Measurements from ENCODE around the gene MYOCD.

Gene MYOCD

DNA sequence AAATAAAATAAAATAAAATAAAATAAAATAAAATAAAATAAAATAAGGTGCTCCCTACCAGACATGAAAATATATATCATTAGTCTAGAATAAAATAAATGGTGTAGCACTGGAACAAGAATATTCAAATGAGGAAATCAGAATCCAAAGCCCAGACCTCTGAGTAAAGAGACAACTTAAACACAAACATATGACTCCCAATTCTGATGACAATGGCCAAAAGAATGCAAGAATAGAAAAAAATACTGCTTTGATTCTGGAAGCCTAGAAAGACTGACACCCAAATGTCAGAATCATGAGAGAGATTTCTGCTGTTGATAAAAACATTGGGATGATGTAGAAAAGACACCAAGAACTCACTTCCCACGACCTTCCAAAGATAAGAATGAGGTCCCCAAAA lies 27.9 kb downstream of the MYOCD start:
- no peak overlapping the region for H3K4me3 ChIP-seq (ENCODE audit: low read depth, low read length)
- TF ChIP-seq, protein P1, sequence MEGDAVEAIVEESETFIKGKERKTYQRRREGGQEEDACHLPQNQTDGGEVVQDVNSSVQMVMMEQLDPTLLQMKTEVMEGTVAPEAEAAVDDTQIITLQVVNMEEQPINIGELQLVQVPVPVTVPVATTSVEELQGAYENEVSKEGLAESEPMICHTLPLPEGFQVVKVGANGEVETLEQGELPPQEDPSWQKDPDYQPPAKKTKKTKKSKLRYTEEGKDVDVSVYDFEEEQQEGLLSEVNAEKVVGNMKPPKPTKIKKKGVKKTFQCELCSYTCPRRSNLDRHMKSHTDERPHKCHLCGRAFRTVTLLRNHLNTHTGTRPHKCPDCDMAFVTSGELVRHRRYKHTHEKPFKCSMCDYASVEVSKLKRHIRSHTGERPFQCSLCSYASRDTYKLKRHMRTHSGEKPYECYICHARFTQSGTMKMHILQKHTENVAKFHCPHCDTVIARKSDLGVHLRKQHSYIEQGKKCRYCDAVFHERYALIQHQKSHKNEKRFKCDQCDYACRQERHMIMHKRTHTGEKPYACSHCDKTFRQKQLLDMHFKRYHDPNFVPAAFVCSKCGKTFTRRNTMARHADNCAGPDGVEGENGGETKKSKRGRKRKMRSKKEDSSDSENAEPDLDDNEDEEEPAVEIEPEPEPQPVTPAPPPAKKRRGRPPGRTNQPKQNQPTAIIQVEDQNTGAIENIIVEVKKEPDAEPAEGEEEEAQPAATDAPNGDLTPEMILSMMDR (IDR thresholded peaks at IDR 0.05; ENCODE audit: borderline replicate concordance, insufficient read depth, low read depth, low read length): no peak

DNA sequence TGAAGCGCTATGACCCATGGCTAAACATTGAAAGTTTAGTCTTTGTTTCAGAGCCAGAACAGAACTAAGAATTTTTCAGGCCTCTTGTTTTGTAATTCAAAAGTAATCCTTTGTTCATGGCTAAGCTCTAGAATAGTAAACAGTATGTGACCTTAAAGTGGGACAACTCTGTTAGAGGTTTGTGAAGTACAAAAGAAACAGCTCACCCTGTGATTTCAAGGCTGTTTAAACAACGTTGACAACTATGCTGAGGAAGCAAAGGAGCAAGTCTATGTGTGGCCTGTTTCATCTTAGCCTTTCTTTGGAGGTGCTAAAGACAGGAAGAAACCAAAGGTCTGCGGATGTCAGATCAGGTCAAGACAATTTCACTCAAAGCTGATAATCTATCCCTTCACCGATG lies 40.4 kb downstream of the MYOCD start:
- H3K4me3 ChIP-seq (ENCODE audit: low read depth, low read length): no peak overlapping the region
- TF ChIP-seq, protein P1 (IDR thresholded peaks at IDR 0.05; ENCODE audit: borderline replicate concordance, insufficient read depth, low read depth, low read length): no peak

DNA sequence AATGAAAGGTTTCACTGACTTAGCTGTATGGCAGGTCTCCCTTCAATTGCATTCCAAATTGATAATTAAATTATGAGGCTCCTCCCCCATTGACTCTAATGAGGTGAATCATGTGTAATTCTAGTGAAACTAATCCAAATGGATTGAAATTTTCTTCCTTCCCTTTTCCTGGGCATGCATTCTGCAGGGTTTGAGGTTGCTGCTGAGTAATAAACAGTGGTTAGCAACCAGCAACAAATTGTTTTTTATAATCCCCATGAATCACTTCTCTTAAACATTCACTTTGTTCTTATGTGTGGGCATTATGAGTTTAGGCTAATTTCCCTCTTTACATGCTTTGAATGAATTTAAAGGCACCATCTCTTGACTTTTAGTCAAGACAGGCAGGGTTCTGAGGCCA lies 43.4 kb downstream of the MYOCD start:
- TF ChIP-seq, protein P1 (IDR thresholded peaks at IDR 0.05; ENCODE audit: borderline replicate concordance, insufficient read depth, low read depth, low read length): no peak
- no peak overlapping the region for H3K4me3 ChIP-seq (ENCODE audit: low read depth, low read length)

DNA sequence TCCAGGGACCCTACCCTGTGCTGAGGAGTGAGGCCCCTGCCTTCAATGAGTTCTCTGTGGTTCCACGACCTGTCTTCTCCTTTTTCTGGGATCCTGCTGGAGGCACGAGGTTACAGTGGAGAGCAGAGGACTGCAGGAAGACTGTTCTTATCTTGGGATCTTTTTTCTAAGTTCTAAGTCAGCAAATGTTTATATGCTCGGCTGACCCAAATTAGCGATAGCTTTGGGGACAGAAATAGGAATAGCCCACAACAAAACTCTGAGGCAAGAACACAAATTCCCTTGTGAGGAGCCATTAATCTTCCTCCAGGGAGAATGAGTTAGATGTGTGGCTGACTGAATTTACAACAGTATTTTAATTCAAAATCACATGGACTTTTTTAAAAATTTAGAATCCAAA lies 46.7 kb downstream of the MYOCD start:
- no peak overlapping the region for H3K4me3 ChIP-seq (ENCODE audit: low read depth, low read length)
- TF ChIP-seq, protein P1 (IDR thresholded peaks at IDR 0.05; ENCODE audit: borderline replicate concordance, insufficient read depth, low read depth, low read length): no peak

DNA sequence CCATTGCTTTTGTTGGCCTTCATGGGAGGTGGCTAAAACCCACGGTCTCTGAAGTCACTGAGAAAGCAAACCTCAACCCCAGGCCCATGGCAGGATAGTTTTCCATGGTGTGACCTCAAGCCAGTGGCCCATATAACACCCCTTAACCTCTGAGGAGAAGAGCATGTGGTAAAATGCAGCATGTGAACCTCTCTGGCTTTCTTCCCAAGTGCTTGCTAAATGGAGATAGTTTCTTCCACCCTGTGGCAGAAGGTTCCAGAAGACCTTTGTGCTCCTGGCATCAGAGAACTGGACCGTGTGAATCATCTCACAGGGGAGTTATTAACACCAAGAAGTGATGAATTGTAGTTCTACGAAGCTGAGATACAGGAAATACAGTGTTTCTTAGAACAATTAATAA lies 47.3 kb downstream of the MYOCD start:
- H3K4me3 ChIP-seq (ENCODE audit: low read depth, low read length): no peak overlapping the region
- TF ChIP-seq, protein P1 (IDR thresholded peaks at IDR 0.05; ENCODE audit: borderline replicate concordance, insufficient read depth, low read depth, low read length): no peak

DNA sequence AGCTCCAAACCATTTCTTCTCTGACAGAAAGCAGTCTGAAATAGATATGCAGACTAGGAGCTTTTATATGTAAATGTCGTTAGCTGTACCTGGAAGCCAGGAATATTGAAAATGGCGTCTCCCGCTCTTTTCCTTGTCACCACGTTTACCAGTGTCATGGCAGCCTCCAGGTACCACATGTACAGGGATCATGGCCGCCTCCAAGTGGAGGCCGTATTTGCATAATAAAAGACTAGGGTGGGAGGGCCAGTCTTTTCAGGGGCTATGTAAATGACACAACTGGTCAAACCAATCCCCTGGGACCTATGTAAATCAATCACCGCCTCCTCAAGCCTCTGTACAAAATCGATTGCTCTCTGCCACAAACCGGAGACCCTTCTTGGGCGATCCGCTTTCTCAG lies 54.3 kb downstream of the MYOCD start:
- H3K4me3 ChIP-seq (ENCODE audit: low read depth, low read length): no peak overlapping the region
- TF ChIP-seq, protein P1 (IDR thresholded peaks at IDR 0.05; ENCODE audit: borderline replicate concordance, insufficient read depth, low read depth, low read length): no peak

DNA sequence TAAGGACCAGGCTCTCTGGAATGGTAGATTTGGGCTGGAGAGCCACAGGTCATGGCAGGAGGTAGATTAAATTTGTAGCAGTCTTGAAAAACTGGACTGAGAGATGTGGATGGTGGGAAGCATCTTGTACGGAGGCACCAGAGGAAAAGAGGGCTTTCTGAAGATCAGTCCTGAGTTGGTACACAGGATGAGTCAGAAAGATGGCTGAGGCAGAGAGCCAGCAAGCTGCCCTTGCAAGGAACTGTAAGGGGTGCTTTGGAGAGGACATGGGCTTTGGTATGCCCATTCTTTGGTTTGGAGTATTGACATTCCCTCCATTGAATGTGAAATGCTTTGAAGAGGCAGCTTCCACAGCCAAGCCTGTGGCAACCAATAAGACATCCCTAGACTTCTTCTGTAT lies 55.9 kb downstream of the MYOCD start:
- no peak overlapping the region for H3K4me3 ChIP-seq (ENCODE audit: low read depth, low read length)
- TF ChIP-seq, protein P1 (IDR thresholded peaks at IDR 0.05; ENCODE audit: borderline replicate concordance, insufficient read depth, low read depth, low read length): no peak
